ENCODE data around the gene NUTM1.
A peak's percentile ranks its signal among the peaks of the same experiment; 100 is the strongest.
"Not testable (repeated sequence)": the region's sequence is repeated elsewhere in the genome, so short reads cannot be mapped to it uniquely, and the experiment has no call there.

Gene NUTM1

GRCh38 chr15:34339946-34340345 is 3.2 kb upstream of the NUTM1 start:
- Histone ChIP-seq H3K18ac (ENCODE audit: low read length) (no peak overlapping the region), H3K27ac (ENCODE audit: low read depth, low read length) (no peak overlapping the region), H3K56ac (ENCODE audit: low read length) (no peak overlapping the region), H3K4me3 (ENCODE audit: low read length) (no peak overlapping the region), H3K23ac (ENCODE audit: low read length) (no peak overlapping the region), H2BK5ac (ENCODE audit: low read length) (no peak overlapping the region), H3K36me3 (ENCODE audit: control insufficient read depth, insufficient read depth, low read length) (no peaks in the 10 kb centered on the region), H2AK5ac (ENCODE audit: low read length) (no peak overlapping the region), H3K4me1 (ENCODE audit: control insufficient read depth, low read depth, low read length) (no peaks in the 10 kb centered on the region), H3K79me2 (ENCODE audit: control insufficient read depth, insufficient read depth, low read length) (peaks cover 14% of the 10 kb centered on the region), H3K27me3 (ENCODE audit: insufficient read depth, low read length, poor library complexity) (no peaks in the 10 kb centered on the region), H3K9ac (ENCODE audit: low read length) (no peak overlapping the region), H3K4ac (ENCODE audit: low read depth, low read length) (no peak overlapping the region), H4K8ac (ENCODE audit: low read depth, low read length) (no peak overlapping the region), H2BK15ac (replicated peaks; ENCODE audit: low read depth) (no peak overlapping the region), H3K4me2 (ENCODE audit: low read length) (no peak overlapping the region), H3K79me1 (ENCODE audit: low read length) (peaks cover 2% of the 10 kb centered on the region), H2BK120ac (ENCODE audit: low read depth, low read length) (no peak overlapping the region), H4K5ac (ENCODE audit: low read length) (no peak overlapping the region)
- no peak for DNase-seq
- no CpG with 5 or more reads among the region's 3 CpGs for WGBS (ENCODE audit: extremely low coverage, insufficient coverage, low lambda C conversion rate)

- Histone ChIP-seq H3K9ac (ENCODE audit: low read length) (no peak overlapping the region), H2BK15ac (replicated peaks; ENCODE audit: low read depth) (no peak overlapping the region), H3K56ac (ENCODE audit: low read length) (no peak overlapping the region), H3K36me3 (ENCODE audit: control insufficient read depth, insufficient read depth, low read length) (no peaks in the 10 kb centered on the region), H3K79me2 (ENCODE audit: control insufficient read depth, insufficient read depth, low read length) (peaks cover 14% of the 10 kb centered on the region), H4K5ac (ENCODE audit: low read length) (no peak overlapping the region), H3K4me2 (ENCODE audit: low read length) (peak overlapping the region; percentile 0), H3K4me3 (ENCODE audit: low read length) (no peak overlapping the region), H2BK5ac (ENCODE audit: low read length) (no peak overlapping the region), H4K8ac (ENCODE audit: low read depth, low read length) (no peak overlapping the region), H3K4me1 (ENCODE audit: control insufficient read depth, low read depth, low read length) (no peaks in the 10 kb centered on the region), H2AK5ac (ENCODE audit: low read length) (no peak overlapping the region), H2BK120ac (ENCODE audit: low read depth, low read length) (no peak overlapping the region), H3K27ac (ENCODE audit: low read depth, low read length) (no peak overlapping the region), H3K79me1 (ENCODE audit: low read length) (peaks cover 2% of the 10 kb centered on the region), H3K27me3 (ENCODE audit: insufficient read depth, low read length, poor library complexity) (no peaks in the 10 kb centered on the region), H3K23ac (ENCODE audit: low read length) (no peak overlapping the region), H3K18ac (ENCODE audit: low read length) (no peak overlapping the region), H3K4ac (ENCODE audit: low read depth, low read length) (no peak overlapping the region)
- no peak for DNase-seq
- WGBS (ENCODE audit: extremely low coverage, insufficient coverage, low lambda C conversion rate), result no CpG with 5 or more reads among the region's 15 CpGs
Observed at GRCh38 chr15:34341381-34342212, 1.5 kb upstream of the NUTM1 start.

- not testable (repeated sequence) for H2BK5ac ChIP-seq (ENCODE audit: low read length); H3K4me2 ChIP-seq (ENCODE audit: low read length); H2AK5ac ChIP-seq (ENCODE audit: low read length); H3K79me1 ChIP-seq (ENCODE audit: low read length); H2BK15ac ChIP-seq (replicated peaks; ENCODE audit: low read depth); H3K4me1 ChIP-seq (ENCODE audit: control insufficient read depth, low read depth, low read length); H3K27me3 ChIP-seq (ENCODE audit: insufficient read depth, low read length, poor library complexity); H3K36me3 ChIP-seq (ENCODE audit: control insufficient read depth, insufficient read depth, low read length); H4K8ac ChIP-seq (ENCODE audit: low read depth, low read length); DNase-seq; H3K23ac ChIP-seq (ENCODE audit: low read length); H4K5ac ChIP-seq (ENCODE audit: low read length)
- H3K18ac ChIP-seq (ENCODE audit: low read length), result peak overlapping the region; percentile 78
- no CpG with 5 or more reads among the region's 26 CpGs for WGBS (ENCODE audit: extremely low coverage, insufficient coverage, low lambda C conversion rate)
- H3K79me2 ChIP-seq (ENCODE audit: control insufficient read depth, insufficient read depth, low read length), result peaks cover 14% of the 10 kb centered on the region
- peak overlapping the region; percentile 59 for H3K4ac ChIP-seq (ENCODE audit: low read depth, low read length)
- peak overlapping the region; percentile 95 for H3K56ac ChIP-seq (ENCODE audit: low read length)
- H3K9ac ChIP-seq (ENCODE audit: low read length), result peak overlapping the region; percentile 83
- peak overlapping the region; percentile 70 for H3K4me3 ChIP-seq (ENCODE audit: low read length)
- H3K27ac ChIP-seq (ENCODE audit: low read depth, low read length), result peak overlapping the region; percentile 77
- H2BK120ac ChIP-seq (ENCODE audit: low read depth, low read length), result peak overlapping the region; percentile 18
Observed at GRCh38 chr15:34342213-34342736, 840 bp upstream of the NUTM1 start.

- Histone ChIP-seq H3K36me3 (ENCODE audit: control insufficient read depth, insufficient read depth, low read length) (no peaks in the 10 kb centered on the region), H3K9ac (ENCODE audit: low read length) (no peak overlapping the region), H3K79me1 (ENCODE audit: low read length) (no peaks in the 10 kb centered on the region), H4K5ac (ENCODE audit: low read length) (no peak overlapping the region), H3K23ac (ENCODE audit: low read length) (no peak overlapping the region), H2BK15ac (replicated peaks; ENCODE audit: low read depth) (no peak overlapping the region), H3K27me3 (ENCODE audit: insufficient read depth, low read length, poor library complexity) (no peaks in the 10 kb centered on the region), H3K4me1 (ENCODE audit: control insufficient read depth, low read depth, low read length) (no peaks in the 10 kb centered on the region), H3K4me2 (ENCODE audit: low read length) (no peak overlapping the region), H2BK120ac (ENCODE audit: low read depth, low read length) (no peak overlapping the region), H3K79me2 (ENCODE audit: control insufficient read depth, insufficient read depth, low read length) (no peaks in the 10 kb centered on the region), H3K18ac (ENCODE audit: low read length) (no peak overlapping the region), H3K4me3 (ENCODE audit: low read length) (no peak overlapping the region), H3K4ac (ENCODE audit: low read depth, low read length) (no peak overlapping the region), H3K27ac (ENCODE audit: low read depth, low read length) (no peak overlapping the region), H4K8ac (ENCODE audit: low read depth, low read length) (no peak overlapping the region), H2BK5ac (ENCODE audit: low read length) (no peak overlapping the region), H2AK5ac (ENCODE audit: low read length) (no peak overlapping the region), H3K56ac (ENCODE audit: low read length) (no peak overlapping the region)
- no peak for DNase-seq
- WGBS (ENCODE audit: extremely low coverage, insufficient coverage, low lambda C conversion rate), result no CpG with 5 or more reads among the region's 13 CpGs
Observed at GRCh38 chr15:34347951-34348638, 5.0 kb downstream of the NUTM1 start.

GRCh38 chr15:34348735-34349300 is 5.7 kb downstream of the NUTM1 start:
- H4K8ac ChIP-seq (ENCODE audit: low read depth, low read length), result no peak overlapping the region
- no CpG with 5 or more reads among the region's 1 CpG for WGBS (ENCODE audit: extremely low coverage, insufficient coverage, low lambda C conversion rate)
- no peak overlapping the region for H2BK15ac ChIP-seq (replicated peaks; ENCODE audit: low read depth)
- DNase-seq, result peak; percentile 45
- H3K56ac ChIP-seq (ENCODE audit: low read length), result no peak overlapping the region
- no peaks in the 10 kb centered on the region for H3K36me3 ChIP-seq (ENCODE audit: control insufficient read depth, insufficient read depth, low read length)
- H2BK120ac ChIP-seq (ENCODE audit: low read depth, low read length), result no peak overlapping the region
- no peaks in the 10 kb centered on the region for H3K4me1 ChIP-seq (ENCODE audit: control insufficient read depth, low read depth, low read length)
- no peaks in the 10 kb centered on the region for H3K79me1 ChIP-seq (ENCODE audit: low read length)
- no peak overlapping the region for H4K5ac ChIP-seq (ENCODE audit: low read length)
- no peaks in the 10 kb centered on the region for H3K79me2 ChIP-seq (ENCODE audit: control insufficient read depth, insufficient read depth, low read length)
- H3K27ac ChIP-seq (ENCODE audit: low read depth, low read length), result no peak overlapping the region
- H2BK5ac ChIP-seq (ENCODE audit: low read length), result no peak overlapping the region
- no peak overlapping the region for H3K4me2 ChIP-seq (ENCODE audit: low read length)
- H3K4ac ChIP-seq (ENCODE audit: low read depth, low read length), result no peak overlapping the region
- no peak overlapping the region for H3K18ac ChIP-seq (ENCODE audit: low read length)
- H3K9ac ChIP-seq (ENCODE audit: low read length), result no peak overlapping the region
- no peak overlapping the region for H3K4me3 ChIP-seq (ENCODE audit: low read length)
- no peaks in the 10 kb centered on the region for H3K27me3 ChIP-seq (ENCODE audit: insufficient read depth, low read length, poor library complexity)
- H3K23ac ChIP-seq (ENCODE audit: low read length), result no peak overlapping the region
- H2AK5ac ChIP-seq (ENCODE audit: low read length), result no peak overlapping the region

Measured in mesendoderm (in vitro differentiated cells).